Gastroesophageal sphincter (tissue), 3 donors: ENCODE measurements around the gene KRTAP1-5.
"Not testable (repeated sequence)": the region's sequence is repeated elsewhere in the genome, so short reads cannot be mapped to it uniquely, and the experiment has no call there.

Source experiments
- CTCF ChIP-seq, 4 experiments: fragments of 200-600 bp in 2 of 4; fragments of 450-650 bp in 2 of 4; sonication (generic) in 1 of 4; IDR thresholded peaks; one replicate each; pipeline ENCODE4 v1.5.1; 2017 to 2019; ENCODE audit warnings: antibody characterized with exemption in 4 of 4, mild to moderate bottlenecking in 2 of 4, moderate library complexity in 2 of 4
- EP300 ChIP-seq: sonication (generic); formaldehyde crosslinking; IDR thresholded peaks from one replicate; pipeline ENCODE4 v1.6.1; 2017; ENCODE audit warnings: antibody characterized with exemption, mild to moderate bottlenecking
- POLR2A ChIP-seq, 2 donors: fragments of 450-650 bp; IDR thresholded peaks; one replicate each; pipeline ENCODE4 v1.6.1; 2017; ENCODE audit warnings: antibody characterized with exemption in 2 of 2, mild to moderate bottlenecking in 2 of 2, moderate library complexity in 1 of 2

- not testable (repeated sequence) for TF ChIP-seq POLR2A (IDR thresholded peaks at IDR 0.05); CTCF (IDR thresholded peaks at IDR 0.05); EP300
Observed at GRCh38 chr17:40999563-40999962, 27.4 kb downstream of the KRTAP1-5 start, which contains the start of gene KRTAP3-2.
